Measurements from ENCODE around the gene RAD51B.

The RAD51B gene

GRCh38 chr14:67911562-67911961, 92.0 kb downstream of the RAD51B start:
- DNase-seq (ENCODE audit: low read depth, low spot score), result no peak
- TF ChIP-seq CTCF (IDR thresholded peaks at IDR 0.05; ENCODE audit: low read depth, low read length), result no peak
- H3K4me3 ChIP-seq (ENCODE audit: low read depth, low read length), result no peak overlapping the region
- in situ Hi-C loops (cut with HindIII; ENCODE audit: low sequenced_read_pairs), result no loop called here

- in situ Hi-C loops (cut with HindIII; ENCODE audit: low sequenced_read_pairs), result no loop called here
- no peak for DNase-seq (ENCODE audit: low read depth, low spot score)
- no peak for TF ChIP-seq CTCF (IDR thresholded peaks at IDR 0.05; ENCODE audit: low read depth, low read length)
- no peak overlapping the region for H3K4me3 ChIP-seq (ENCODE audit: low read depth, low read length)
Measured at GRCh38 chr14:67916430-67916829, 96.9 kb downstream of the RAD51B start.

GRCh38 chr14:67917006-67917405, 97.4 kb downstream of the RAD51B start:
- no peak for TF ChIP-seq CTCF (IDR thresholded peaks at IDR 0.05; ENCODE audit: low read depth, low read length)

GRCh38 chr14:67918838-67919237, 99.3 kb downstream of the RAD51B start:
- no peak overlapping the region for H3K4me3 ChIP-seq (ENCODE audit: low read depth, low read length)
- no peak for DNase-seq (ENCODE audit: low read depth, low spot score)
- in situ Hi-C loops (cut with HindIII; ENCODE audit: low sequenced_read_pairs), result no loop called here
- no peak for TF ChIP-seq CTCF (IDR thresholded peaks at IDR 0.05; ENCODE audit: low read depth, low read length)

More at GRCh38 chr14:67917006-67917405, 97.4 kb downstream of the RAD51B start:
- in situ Hi-C loops (cut with HindIII; ENCODE audit: low sequenced_read_pairs), result no loop called here
- DNase-seq (ENCODE audit: low read depth, low spot score), result no peak
- H3K4me3 ChIP-seq (ENCODE audit: low read depth, low read length), result no peak overlapping the region

GRCh38 chr14:67919259-67920032, 99.9 kb downstream of the RAD51B start:
- in situ Hi-C loops (cut with HindIII; ENCODE audit: low sequenced_read_pairs), result no loop called here
- no peak for DNase-seq (ENCODE audit: low read depth, low spot score)
- no peak for TF ChIP-seq CTCF (IDR thresholded peaks at IDR 0.05; ENCODE audit: low read depth, low read length)

GRCh38 chr14:67926821-67927220, 107.2 kb downstream of the RAD51B start:
- no peak for TF ChIP-seq CTCF (IDR thresholded peaks at IDR 0.05; ENCODE audit: low read depth, low read length)
- no peak overlapping the region for H3K4me3 ChIP-seq (ENCODE audit: low read depth, low read length)
- in situ Hi-C loops (cut with HindIII; ENCODE audit: low sequenced_read_pairs), result no loop called here
- no peak for DNase-seq (ENCODE audit: low read depth, low spot score)

More at GRCh38 chr14:67919259-67920032, 99.9 kb downstream of the RAD51B start:
- no peak overlapping the region for H3K4me3 ChIP-seq (ENCODE audit: low read depth, low read length)
